T follicular helper cell (primary cell): ENCODE results near the gene PPP6R3.

ENCODE experiments used
- DNase-seq: peaks from one replicate; pipeline ENCODE4 v3.0.0-alpha.2; 2020; ENCODE audit warnings: low read depth

The PPP6R3 gene

DNA sequence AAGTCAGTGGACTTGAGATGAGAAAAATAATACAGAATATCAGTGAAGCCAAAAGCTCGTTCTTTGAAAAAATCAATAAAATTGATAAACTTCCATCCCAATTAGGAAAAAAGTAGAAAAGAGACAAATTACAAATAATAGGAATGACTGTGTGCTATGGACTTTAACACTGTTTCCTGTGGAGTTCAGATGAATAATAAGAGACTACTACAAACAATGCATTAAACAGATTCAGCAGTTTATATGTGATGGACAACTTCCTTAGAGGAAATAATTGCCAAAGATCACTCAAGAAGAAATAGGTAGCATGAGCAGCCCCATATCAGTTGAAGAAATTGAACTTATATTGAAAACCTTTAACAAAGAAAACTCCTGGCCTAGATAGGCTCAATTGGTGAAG is 99.7 kb downstream of the PPP6R3 start:
- DNase-seq: no peak

GRCh38 chr11:68563454-68563853 is 102.9 kb downstream of the PPP6R3 start:
- no peak for DNase-seq

DNA sequence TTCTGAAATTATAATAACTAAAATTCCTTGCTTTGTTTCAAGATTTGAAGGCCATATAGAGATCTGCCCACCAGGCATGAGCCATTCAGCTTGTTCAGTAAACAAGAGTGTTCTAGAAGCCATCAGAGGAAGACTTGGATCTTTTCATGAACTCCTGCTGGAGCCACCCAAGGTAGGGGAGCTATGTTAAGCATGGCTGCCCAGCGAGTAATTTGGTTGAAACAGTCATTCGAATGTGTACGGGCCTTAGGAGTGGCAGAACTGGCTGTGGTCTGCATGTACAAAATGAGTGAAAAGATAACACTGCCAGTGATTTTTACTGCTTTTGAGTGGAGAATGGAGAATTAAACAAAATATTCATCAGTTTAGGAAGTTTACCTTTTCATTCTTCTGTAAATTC is 103.7 kb downstream of the PPP6R3 start:
- DNase-seq: no peak

DNA sequence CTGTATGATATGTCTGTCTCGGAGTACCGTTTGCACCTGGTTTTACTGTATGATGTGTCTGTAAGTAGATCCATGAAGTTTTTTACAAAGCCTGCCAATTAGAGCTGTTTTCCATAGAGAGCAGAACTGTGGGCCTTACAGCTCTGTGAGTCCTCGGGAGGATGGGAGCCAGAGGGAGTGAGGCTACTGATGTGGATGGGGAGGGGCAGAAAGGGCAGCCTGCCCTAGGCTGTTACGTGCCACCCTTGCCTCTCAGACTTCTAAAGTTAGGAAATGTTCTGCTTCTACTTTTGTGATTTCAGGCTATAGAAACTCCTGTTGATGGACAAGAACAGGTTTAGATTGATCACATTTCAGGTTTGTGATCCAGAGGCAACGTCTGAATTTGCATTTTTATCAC is 105.2 kb downstream of the PPP6R3 start:
- no peak for DNase-seq

DNA sequence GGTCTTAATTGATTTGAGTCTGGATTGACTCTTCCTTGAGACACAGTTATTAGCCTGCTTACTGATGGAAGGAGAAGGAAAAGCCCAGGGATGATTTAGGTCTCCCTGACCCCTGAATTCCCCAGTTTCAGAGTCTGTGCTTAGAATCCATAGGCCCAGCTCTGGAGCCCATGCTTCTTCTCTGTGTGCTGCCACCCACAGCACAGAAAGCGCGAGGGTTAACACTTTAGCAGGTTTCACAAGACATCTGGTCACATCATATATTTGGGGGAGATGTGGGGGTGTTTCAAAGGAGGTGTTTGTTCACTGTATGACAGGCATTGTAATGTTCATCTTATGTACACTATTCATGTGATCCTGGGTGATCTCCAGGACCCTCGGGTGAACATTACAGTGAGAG is 107.0 kb downstream of the PPP6R3 start:
- no peak for DNase-seq

GRCh38 chr11:68569357-68569756 is 108.8 kb downstream of the PPP6R3 start:
- no peak for DNase-seq

DNA sequence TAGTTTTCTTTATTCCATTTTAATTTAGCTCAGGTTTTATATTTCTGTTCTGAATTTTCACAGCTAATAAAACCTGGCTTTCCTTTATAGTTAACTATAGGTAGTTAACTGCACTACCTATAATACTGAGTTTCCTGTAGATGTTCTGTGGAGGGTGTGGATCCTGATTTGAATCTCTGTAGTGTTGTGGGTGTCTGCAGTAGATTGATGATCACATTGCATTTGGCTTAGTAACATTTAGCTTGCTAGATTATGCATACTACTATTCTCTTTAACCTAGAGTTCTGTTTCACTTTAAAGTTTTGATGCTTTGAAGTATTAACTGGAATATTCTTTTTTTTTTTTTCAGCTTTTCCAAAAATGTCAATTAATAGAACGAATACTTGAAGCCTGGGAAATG is 110.1 kb downstream of the PPP6R3 start:
- no peak for DNase-seq

- no peak for DNase-seq
Measured at GRCh38 chr11:68574308-68574707, 113.8 kb downstream of the PPP6R3 start.

GRCh38 chr11:68575025-68575665 is 114.6 kb downstream of the PPP6R3 start:
- no peak for DNase-seq

GRCh38 chr11:68579455-68579854 is 118.9 kb downstream of the PPP6R3 start:
- no peak for DNase-seq

- no peak for DNase-seq
Measured at GRCh38 chr11:68581439-68581838, 120.9 kb downstream of the PPP6R3 start.

DNA sequence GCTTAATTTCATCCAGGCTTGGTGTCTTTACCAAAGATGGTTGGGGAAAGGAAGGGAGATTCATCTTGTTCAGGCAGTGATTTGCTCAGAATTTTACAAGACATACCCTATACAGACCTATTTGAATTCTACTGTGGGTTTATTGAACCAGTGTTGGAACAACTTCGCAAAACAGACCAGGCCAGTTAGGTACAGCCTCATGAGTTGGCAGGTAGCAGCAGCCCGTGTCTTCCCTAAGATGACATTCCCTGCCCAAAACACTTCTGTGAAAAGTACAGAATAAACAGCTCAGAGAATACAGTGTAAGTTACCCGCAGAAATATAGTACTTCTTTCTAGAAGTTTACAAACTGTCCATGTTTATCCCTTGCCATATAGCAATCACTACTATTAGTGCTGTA is 121.3 kb downstream of the PPP6R3 start:
- DNase-seq: no peak

- no peak for DNase-seq
Measured at GRCh38 chr11:68582416-68583040, 122.0 kb downstream of the PPP6R3 start.

DNA sequence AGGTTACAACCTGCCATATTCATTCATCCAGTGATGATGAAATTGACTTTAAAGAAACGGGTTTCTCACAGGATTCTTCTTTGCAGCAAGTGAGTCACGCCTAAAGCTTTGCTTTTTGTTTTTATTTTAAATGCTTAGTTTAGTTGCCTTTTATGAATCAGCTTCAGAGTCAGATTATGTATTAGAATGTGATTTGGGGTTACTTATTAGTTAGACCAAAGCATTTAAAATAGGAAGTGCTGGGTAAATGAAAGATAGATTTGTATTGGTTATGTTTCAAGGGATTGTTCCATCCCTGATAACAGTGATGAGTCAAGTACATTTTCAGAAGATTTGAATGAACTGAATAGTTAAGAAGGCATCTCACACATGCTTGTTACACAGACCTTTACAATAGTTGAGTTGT is 122.5 kb downstream of the PPP6R3 start:
- no peak for DNase-seq

GRCh38 chr11:68584097-68584496 is 123.5 kb downstream of the PPP6R3 start:
- DNase-seq: peak; percentile 27

- DNase-seq: no peak
Measured at GRCh38 chr11:68584991-68585524, 124.5 kb downstream of the PPP6R3 start.

- no peak for DNase-seq
Measured at GRCh38 chr11:68589547-68590216, 129.1 kb downstream of the PPP6R3 start.

GRCh38 chr11:68591719-68592118 is 131.2 kb downstream of the PPP6R3 start:
- no peak for DNase-seq

DNA sequence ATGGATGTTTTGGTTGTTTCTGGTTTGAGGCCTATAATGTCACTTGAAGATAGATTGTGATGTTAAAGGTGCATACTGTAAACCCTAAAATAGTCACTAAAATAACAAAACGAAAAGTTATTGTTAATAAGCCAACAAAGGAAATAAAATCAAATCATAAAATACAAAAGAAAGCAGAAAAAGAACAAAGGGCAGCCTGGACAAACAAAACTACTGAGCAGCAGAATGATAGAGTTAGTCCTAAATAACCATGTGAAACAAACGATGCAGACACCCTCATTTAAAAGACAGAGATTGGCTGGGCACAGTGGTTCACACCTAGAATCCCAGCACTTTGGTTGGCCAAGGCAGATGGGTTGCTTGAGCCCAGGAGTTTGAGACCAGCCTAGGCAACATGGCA is 132.9 kb downstream of the PPP6R3 start:
- DNase-seq: no peak

GRCh38 chr11:68594123-68594522 is 133.6 kb downstream of the PPP6R3 start:
- DNase-seq: no peak

GRCh38 chr11:68596231-68596630 is 135.7 kb downstream of the PPP6R3 start:
- no peak for DNase-seq

GRCh38 chr11:68598816-68599653 is 138.5 kb downstream of the PPP6R3 start:
- DNase-seq: no peak
